ENCODE measurements around the gene NEU3.

NEU3 gene

DNA sequence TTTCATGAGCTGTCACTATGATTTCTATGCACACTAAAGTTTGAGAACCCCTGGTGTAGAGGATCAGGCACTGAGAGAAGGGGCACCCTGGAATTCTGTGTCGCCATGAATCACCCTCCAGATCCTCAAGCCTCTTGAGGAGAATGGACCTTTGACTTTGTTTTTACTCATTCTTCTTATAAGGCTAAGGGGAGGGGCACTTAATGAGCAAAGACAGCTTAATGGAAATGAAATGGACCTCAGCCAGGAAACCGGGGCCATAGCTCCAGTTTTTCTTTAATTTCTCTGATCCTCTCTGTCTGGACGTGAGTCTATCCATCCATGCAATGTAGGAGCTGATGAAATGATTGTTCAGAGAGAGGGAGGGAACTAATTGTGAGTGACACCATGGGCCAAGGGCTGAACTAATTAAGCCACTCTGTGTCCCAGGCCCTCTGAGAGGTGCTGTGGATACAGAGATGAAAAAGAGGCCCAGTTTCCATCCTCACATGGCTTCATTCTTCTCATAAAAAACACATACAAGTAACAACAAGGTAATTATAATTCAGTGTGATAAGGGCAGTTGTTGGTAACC lies 75.1 kb downstream of the NEU3 start:
- no peak for DNase-seq (ENCODE audit: low read depth)

DNA sequence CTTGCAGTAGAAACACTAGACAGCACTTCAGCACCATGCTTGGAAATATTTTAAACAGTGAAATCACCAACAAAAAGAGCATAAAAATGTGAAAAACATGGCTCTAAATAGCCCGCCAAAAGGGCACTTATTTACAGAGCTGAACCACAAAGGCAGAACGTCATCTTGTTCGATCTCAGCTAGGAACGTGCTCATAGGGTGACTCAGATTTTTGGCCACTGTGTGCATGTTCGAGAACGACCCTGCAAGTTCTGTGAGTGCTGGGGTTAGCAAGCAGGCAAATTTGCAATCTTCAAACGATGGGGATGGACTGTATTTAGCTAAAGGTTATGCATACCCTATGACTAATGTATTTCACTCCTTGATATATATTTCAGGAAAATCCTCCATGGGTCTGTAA lies 77.3 kb downstream of the NEU3 start:
- DNase-seq (ENCODE audit: low read depth): peak; percentile 20
